HG03066 (cell line): ENCODE measurements around the gene NEK5.
"Not testable (repeated sequence)": the region's sequence is repeated elsewhere in the genome, so short reads cannot be mapped to it uniquely, and the experiment has no call there.

Experiments used
- ATAC-seq: cut with Tn5 transposase; IDR thresholded peaks from one replicate; pipeline ENCODE4 v1.9.1; 2021; ENCODE audit warnings: low read depth; ENCODE audit not compliant: unreplicated experiment

Gene NEK5

GRCh38 chr13:52128714-52129700 is at the start of gene NEK5:
Gene NEK5, minus strand, starts transcription at chr13:52129073. Its CDS starts 1,591 bp downstream, at chr13:52127482.
- peak; percentile 70 for ATAC-seq

- ATAC-seq: no peak
These were observed 48.4 kb upstream of the NEK5 start for GRCh38 chr13:52177276-52177675.

GRCh38 chr13:52173970-52174369 is 45.1 kb upstream of the NEK5 start:
- ATAC-seq: not testable (repeated sequence)

- ATAC-seq: no peak
These were observed 44.5 kb upstream of the NEK5 start for GRCh38 chr13:52173373-52173772.

DNA sequence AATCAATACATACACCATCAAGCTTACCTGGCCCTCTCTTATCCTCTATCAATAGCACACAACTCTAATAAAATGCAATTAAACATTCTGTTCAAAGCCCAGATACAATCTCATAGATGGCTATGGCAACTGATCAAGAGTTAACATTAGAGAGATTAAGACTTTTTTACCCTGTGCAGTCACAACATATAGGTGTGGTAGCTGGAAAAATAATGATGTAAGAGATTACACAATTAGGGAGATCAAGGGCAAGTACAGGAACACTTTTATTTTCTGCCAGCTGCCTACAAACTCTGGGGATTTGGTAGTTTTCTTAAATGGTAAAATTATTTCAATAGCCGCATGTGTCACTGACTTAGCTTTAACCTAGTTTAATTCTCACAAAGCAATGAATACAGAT is 42.8 kb upstream of the NEK5 start:
- not testable (repeated sequence) for ATAC-seq

DNA sequence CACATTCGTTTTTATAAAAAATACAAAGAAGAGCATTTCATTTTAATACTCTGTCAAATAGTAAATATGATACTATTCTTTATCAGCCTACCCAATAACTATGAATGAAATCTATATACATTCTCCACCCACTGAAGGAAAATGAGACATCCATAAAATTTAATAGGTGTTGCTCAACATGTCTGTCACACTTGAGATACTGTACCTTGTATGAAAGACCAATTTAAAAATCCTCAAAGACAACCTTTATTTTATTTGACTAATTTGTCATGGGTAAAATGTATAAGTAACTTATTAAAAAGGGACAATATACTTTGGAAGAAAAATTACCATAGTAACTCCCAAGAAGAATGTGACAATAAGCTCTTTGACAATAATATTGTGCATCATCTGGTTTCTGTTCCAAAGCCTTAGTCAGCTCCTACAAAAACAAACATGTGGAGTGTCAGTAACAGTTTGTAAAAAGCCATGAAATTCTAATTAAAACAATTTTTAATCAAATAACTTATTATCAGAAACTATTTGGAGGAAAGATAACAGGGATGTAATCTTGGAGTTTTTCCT is 42.0 kb upstream of the NEK5 start:
- not testable (repeated sequence) for ATAC-seq

DNA sequence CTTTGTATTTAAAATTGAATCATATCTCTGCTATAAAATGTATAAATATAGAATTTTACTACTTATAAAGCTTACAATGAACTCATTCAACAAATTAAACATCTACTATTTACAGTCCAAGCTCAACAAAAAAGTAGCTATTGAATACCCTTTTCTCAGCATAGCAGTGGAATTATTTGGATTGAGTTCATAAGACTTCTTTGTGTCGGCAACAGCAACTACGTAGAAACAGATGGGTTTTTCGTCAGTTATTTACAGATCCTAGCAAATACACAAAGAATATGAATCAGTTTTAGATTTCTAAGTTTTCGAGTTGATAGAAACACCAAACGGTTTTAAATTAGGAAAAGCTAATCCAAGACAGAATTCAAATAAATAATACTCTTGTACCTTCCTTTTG is 41.0 kb upstream of the NEK5 start:
- ATAC-seq: no peak

- ATAC-seq: no peak
These were observed 36.5 kb upstream of the NEK5 start for GRCh38 chr13:52165411-52165810.

DNA sequence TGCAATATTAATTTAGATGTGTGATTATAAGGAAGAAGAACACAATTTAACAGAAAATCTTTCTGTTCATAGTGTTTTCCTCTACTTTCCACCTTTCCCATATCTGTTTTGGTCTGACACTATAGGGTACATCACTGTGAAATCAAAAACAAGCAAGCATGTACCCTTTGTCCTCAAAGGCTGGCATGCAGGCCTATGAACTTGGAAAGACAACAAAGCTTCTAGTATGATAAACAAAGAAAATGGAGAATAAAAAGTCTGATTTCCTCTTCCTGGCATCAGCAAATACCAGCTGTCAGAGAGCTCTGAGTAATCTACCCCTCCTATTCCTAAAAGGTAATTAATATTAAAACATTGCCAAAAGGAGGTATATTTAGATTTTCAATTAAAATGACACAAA is 36.1 kb upstream of the NEK5 start:
- no peak for ATAC-seq

GRCh38 chr13:52163878-52164277 is 35.0 kb upstream of the NEK5 start:
- ATAC-seq: not testable (repeated sequence)

- no peak for ATAC-seq
These were observed 33.6 kb upstream of the NEK5 start for GRCh38 chr13:52162279-52163101.

DNA sequence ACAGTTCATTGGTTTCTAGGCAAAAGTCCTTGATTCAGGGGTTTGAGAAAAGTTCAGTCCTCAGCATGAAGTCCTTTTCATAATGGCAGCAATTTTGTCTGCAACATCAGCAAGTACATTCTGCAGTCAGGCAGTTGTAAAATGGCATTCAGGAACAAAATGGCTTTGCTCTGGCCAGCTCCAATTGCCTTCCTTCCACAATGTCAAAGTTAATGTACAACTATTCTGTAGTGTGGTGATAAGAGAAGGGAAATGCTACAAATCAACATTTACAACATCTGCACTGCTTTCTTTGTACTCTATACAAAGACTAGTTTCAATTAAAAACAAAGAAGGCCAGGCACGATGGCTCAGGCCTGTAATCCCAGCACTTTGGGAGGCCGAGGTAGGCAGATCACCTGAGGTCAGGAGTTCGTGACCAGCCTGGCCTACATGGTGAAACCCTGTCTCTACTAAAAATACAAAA is 32.3 kb upstream of the NEK5 start:
- no peak for ATAC-seq

GRCh38 chr13:52160506-52160905 is 31.6 kb upstream of the NEK5 start:
- ATAC-seq: no peak

GRCh38 chr13:52160053-52160452 is 31.2 kb upstream of the NEK5 start:
- ATAC-seq: no peak

DNA sequence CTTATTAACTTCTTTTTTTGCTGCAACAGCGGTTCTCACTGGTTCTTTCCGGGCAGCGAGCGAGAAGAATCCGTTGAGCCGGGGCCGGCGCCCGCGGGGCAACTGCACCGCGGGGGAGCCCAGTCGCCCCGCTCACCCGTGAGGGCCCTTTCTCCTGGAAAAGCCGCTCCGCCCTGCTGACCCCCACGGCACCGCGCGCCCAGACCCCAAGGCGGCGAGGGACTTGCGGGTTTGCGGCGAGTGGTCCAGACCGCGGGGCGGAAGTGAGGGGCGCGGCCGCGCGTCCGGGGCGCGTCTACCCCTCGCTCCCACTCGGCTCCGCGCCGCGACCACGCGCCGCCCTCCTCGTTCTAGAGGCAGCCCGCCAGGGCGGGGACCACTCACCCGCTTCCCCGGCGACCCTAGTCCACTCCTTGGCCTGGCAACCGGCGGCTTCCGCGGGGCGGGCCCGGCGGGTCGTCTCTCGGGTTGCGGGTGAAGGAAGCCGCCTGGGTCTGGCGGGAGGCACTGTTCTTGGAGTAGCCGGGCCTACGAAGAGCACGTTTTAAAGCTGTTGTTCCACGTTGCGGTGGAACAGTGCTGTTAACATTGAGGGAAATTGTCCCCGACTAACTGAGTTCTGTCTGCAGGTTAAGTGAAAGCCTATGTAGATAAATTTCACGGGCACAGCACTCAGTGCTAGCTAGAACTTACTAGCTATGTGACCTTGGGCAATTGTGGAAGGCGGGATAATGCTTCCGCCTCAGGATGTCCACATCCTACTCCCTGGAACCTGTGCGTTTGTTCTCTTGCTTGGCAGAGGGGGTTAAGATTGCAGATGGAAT is 30.5 kb upstream of the NEK5 start, which contains the start of gene NEK3:
NEK3 (minus strand) TSS at position 439 of the 824 bp plus-strand sequence. CDS start 3,406 bp downstream, outside the sequence.
- ATAC-seq: peak; percentile 66

- ATAC-seq: peak; percentile 38
These were observed 29.8 kb upstream of the NEK5 start for GRCh38 chr13:52158629-52159158.

DNA sequence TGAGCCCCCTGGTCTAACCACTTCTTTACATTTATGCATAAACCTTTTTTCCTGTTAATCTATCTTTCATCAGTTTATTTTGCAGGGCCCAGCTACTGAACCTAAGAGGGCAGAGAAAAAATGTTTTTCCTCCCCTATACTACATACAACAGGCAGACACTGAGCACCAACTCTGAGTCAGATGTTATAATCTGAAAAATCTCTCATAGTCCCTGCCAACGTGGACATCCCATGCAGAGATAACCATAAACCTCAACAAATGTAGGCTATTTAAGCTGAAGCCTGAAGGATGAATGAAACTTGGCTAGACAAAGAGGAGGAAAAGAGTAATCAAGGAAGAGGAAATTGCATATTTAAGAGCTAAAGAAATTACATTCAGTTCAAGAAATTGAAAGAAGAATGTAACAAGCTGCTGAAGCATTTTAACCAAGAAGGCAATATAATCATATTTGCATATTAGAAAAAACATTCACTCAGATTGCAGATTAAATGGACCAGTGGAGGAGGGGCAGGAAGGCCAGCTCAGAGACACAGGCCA is 27.9 kb upstream of the NEK5 start:
- no peak for ATAC-seq

DNA sequence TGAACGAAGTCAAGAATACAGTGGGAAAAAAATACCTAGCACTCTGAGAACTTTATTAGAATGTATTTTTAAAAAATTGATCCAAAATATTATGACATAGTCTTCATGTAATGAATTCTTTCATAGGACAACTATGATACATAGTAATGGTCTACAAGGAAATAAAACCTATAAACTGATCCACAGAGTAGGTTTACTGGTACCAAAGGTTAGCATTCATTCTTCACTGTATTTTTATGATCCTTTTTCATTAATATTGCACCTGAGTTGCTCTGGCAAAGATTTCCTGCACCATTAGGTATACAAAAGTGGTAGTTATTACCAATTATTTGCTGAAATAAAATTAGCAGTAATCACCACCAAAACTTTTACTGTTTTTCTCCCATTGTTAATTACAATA is 26.3 kb upstream of the NEK5 start:
- no peak for ATAC-seq

DNA sequence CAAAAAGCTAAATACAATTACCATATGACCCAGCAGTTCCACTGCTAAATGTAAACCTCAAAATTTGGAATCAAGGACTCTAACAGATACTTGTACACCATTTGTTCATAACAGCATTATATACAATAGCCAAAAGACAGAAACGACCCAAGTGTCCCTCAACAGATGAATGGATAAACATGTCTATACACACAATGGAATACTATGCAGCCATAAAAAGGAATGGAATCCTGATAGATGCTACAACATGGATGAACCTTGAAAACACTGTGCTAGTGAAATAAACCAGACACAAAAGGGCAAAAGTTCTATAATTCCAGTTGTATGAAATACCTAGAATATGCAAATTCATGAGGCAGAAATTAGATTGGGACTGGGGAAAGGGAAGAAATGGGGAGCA is 18.4 kb upstream of the NEK5 start:
- no peak for ATAC-seq
